ENCODE results near the gene ZCCHC18.
"Not testable (repeated sequence)": the region's sequence is repeated elsewhere in the genome, so short reads cannot be mapped to it uniquely, and the experiment has no call there.

ZCCHC18 gene

GRCh38 chrX:104112326-104112951 is at the start of gene ZCCHC18:
Gene ZCCHC18, plus strand, starts transcription at chrX:104112523. Its CDS starts 1,589 bp downstream, at chrX:104114112.
- Histone ChIP-seq H3K27me3 (ENCODE audit: control insufficient read depth in 1 of 2, insufficient read depth in 2 of 2, low read length in 2 of 2) (peaks cover 0 to 13% of the 10 kb centered on the region in 2 donors), H3K4me3 (ENCODE audit: low read length in 2 of 2) (peak within 1 kb of the TSS; percentile 63 to 78), H3K36me3 (ENCODE audit: control insufficient read depth in 2 of 2, insufficient read depth in 2 of 2, low read length in 2 of 2) (no peaks in the 10 kb centered on the region), H3K27ac (ENCODE audit: low read length) (peak within 1 kb of the TSS; percentile 67), H3K9me3 (ENCODE audit: control insufficient read depth in 2 of 2, low read length in 2 of 2) (no peaks in the 10 kb centered on the region), H3K4me1 (ENCODE audit: control insufficient read depth, insufficient read depth, low read length) (peaks cover 2% of the 10 kb centered on the region), H3K9ac (ENCODE audit: low read length in 2 of 2) (peak within 1 kb of the TSS; percentile 48 to 66)

GRCh38 chrX:104062636-104063035 is 49.7 kb upstream of the ZCCHC18 start:
- H3K9ac ChIP-seq (ENCODE audit: low read length in 2 of 2); H3K4me1 ChIP-seq (ENCODE audit: control insufficient read depth, insufficient read depth, low read length): not testable (repeated sequence)

GRCh38 chrX:104075778-104076445 is 36.4 kb upstream of the ZCCHC18 start, which contains the start of gene TMSB15C:
Gene TMSB15C, minus strand, starts transcription at chrX:104076236.
- not testable (repeated sequence) for H3K27ac ChIP-seq (ENCODE audit: low read length); H3K27me3 ChIP-seq (ENCODE audit: control insufficient read depth in 1 of 2, insufficient read depth in 2 of 2, low read length in 2 of 2); H3K36me3 ChIP-seq (ENCODE audit: control insufficient read depth in 2 of 2, insufficient read depth in 2 of 2, low read length in 2 of 2); H3K9ac ChIP-seq (ENCODE audit: low read length in 2 of 2); H3K4me1 ChIP-seq (ENCODE audit: control insufficient read depth, insufficient read depth, low read length); H3K4me3 ChIP-seq (ENCODE audit: low read length in 2 of 2); H3K9me3 ChIP-seq (ENCODE audit: control insufficient read depth in 2 of 2, low read length in 2 of 2)

More at GRCh38 chrX:104062636-104063035, 49.7 kb upstream of the ZCCHC18 start:
- H3K27ac ChIP-seq (ENCODE audit: low read length); H3K36me3 ChIP-seq (ENCODE audit: control insufficient read depth in 2 of 2, insufficient read depth in 2 of 2, low read length in 2 of 2); H3K27me3 ChIP-seq (ENCODE audit: control insufficient read depth in 1 of 2, insufficient read depth in 2 of 2, low read length in 2 of 2); H3K4me3 ChIP-seq (ENCODE audit: low read length in 2 of 2); H3K9me3 ChIP-seq (ENCODE audit: control insufficient read depth in 2 of 2, low read length in 2 of 2): not testable (repeated sequence)

- not testable (repeated sequence) for H3K27me3 ChIP-seq (ENCODE audit: control insufficient read depth in 1 of 2, insufficient read depth in 2 of 2, low read length in 2 of 2); H3K9ac ChIP-seq (ENCODE audit: low read length in 2 of 2); H3K4me3 ChIP-seq (ENCODE audit: low read length in 2 of 2); H3K27ac ChIP-seq (ENCODE audit: low read length); H3K4me1 ChIP-seq (ENCODE audit: control insufficient read depth, insufficient read depth, low read length); H3K9me3 ChIP-seq (ENCODE audit: control insufficient read depth in 2 of 2, low read length in 2 of 2); H3K36me3 ChIP-seq (ENCODE audit: control insufficient read depth in 2 of 2, insufficient read depth in 2 of 2, low read length in 2 of 2)
Measured at GRCh38 chrX:104077854-104078253, 34.5 kb upstream of the ZCCHC18 start.

- H3K9ac ChIP-seq (ENCODE audit: low read length in 2 of 2), result no peak overlapping the region
- no peaks in the 10 kb centered on the region for H3K36me3 ChIP-seq (ENCODE audit: control insufficient read depth in 2 of 2, insufficient read depth in 2 of 2, low read length in 2 of 2)
- peaks cover 0 to 8% of the 10 kb centered on the region in 2 donors for H3K27me3 ChIP-seq (ENCODE audit: control insufficient read depth in 1 of 2, insufficient read depth in 2 of 2, low read length in 2 of 2)
- no peaks in the 10 kb centered on the region for H3K4me1 ChIP-seq (ENCODE audit: control insufficient read depth, insufficient read depth, low read length)
- H3K27ac ChIP-seq (ENCODE audit: low read length), result no peak overlapping the region
- no peak overlapping the region for H3K4me3 ChIP-seq (ENCODE audit: low read length in 2 of 2)
- no peaks in the 10 kb centered on the region for H3K9me3 ChIP-seq (ENCODE audit: control insufficient read depth in 2 of 2, low read length in 2 of 2)
Measured at GRCh38 chrX:104084063-104084462, 28.3 kb upstream of the ZCCHC18 start.

- H3K36me3 ChIP-seq (ENCODE audit: control insufficient read depth in 2 of 2, insufficient read depth in 2 of 2, low read length in 2 of 2), result no peaks in the 10 kb centered on the region
- peaks cover 0 to 10% of the 10 kb centered on the region in 2 donors for H3K27me3 ChIP-seq (ENCODE audit: control insufficient read depth in 1 of 2, insufficient read depth in 2 of 2, low read length in 2 of 2)
- H3K4me3 ChIP-seq (ENCODE audit: low read length in 2 of 2), result no peak overlapping the region
- no peaks in the 10 kb centered on the region for H3K9me3 ChIP-seq (ENCODE audit: control insufficient read depth in 2 of 2, low read length in 2 of 2)
- no peak overlapping the region for H3K9ac ChIP-seq (ENCODE audit: low read length in 2 of 2)
- no peak overlapping the region for H3K27ac ChIP-seq (ENCODE audit: low read length)
- no peaks in the 10 kb centered on the region for H3K4me1 ChIP-seq (ENCODE audit: control insufficient read depth, insufficient read depth, low read length)
Measured at GRCh38 chrX:104084534-104085277, 27.6 kb upstream of the ZCCHC18 start.

GRCh38 chrX:104085477-104085876 is 26.8 kb upstream of the ZCCHC18 start:
- Histone ChIP-seq H3K9ac (ENCODE audit: low read length in 2 of 2) (no peak overlapping the region), H3K9me3 (ENCODE audit: control insufficient read depth in 2 of 2, low read length in 2 of 2) (no peaks in the 10 kb centered on the region), H3K27ac (ENCODE audit: low read length) (no peak overlapping the region), H3K27me3 (ENCODE audit: control insufficient read depth in 1 of 2, insufficient read depth in 2 of 2, low read length in 2 of 2) (peaks cover 0 to 10% of the 10 kb centered on the region in 2 donors), H3K4me3 (ENCODE audit: low read length in 2 of 2) (no peak overlapping the region), H3K4me1 (ENCODE audit: control insufficient read depth, insufficient read depth, low read length) (no peaks in the 10 kb centered on the region), H3K36me3 (ENCODE audit: control insufficient read depth in 2 of 2, insufficient read depth in 2 of 2, low read length in 2 of 2) (no peaks in the 10 kb centered on the region)

GRCh38 chrX:104085919-104086318 is 26.4 kb upstream of the ZCCHC18 start:
- Histone ChIP-seq H3K4me3 (ENCODE audit: low read length in 2 of 2) (no peak overlapping the region), H3K27ac (ENCODE audit: low read length) (no peak overlapping the region), H3K36me3 (ENCODE audit: control insufficient read depth in 2 of 2, insufficient read depth in 2 of 2, low read length in 2 of 2) (no peaks in the 10 kb centered on the region), H3K9me3 (ENCODE audit: control insufficient read depth in 2 of 2, low read length in 2 of 2) (no peaks in the 10 kb centered on the region), H3K9ac (ENCODE audit: low read length in 2 of 2) (no peak overlapping the region), H3K27me3 (ENCODE audit: control insufficient read depth in 1 of 2, insufficient read depth in 2 of 2, low read length in 2 of 2) (peaks cover 0 to 10% of the 10 kb centered on the region in 2 donors), H3K4me1 (ENCODE audit: control insufficient read depth, insufficient read depth, low read length) (no peaks in the 10 kb centered on the region)

GRCh38 chrX:104098151-104098808 is 14.0 kb upstream of the ZCCHC18 start:
- peaks cover 0 to 5% of the 10 kb centered on the region in 2 donors for H3K27me3 ChIP-seq (ENCODE audit: control insufficient read depth in 1 of 2, insufficient read depth in 2 of 2, low read length in 2 of 2)
- H3K4me3 ChIP-seq (ENCODE audit: low read length in 2 of 2), result no peak overlapping the region
- no peak overlapping the region for H3K27ac ChIP-seq (ENCODE audit: low read length)
- no peak overlapping the region for H3K9ac ChIP-seq (ENCODE audit: low read length in 2 of 2)
- no peaks in the 10 kb centered on the region for H3K9me3 ChIP-seq (ENCODE audit: control insufficient read depth in 2 of 2, low read length in 2 of 2)
- no peaks in the 10 kb centered on the region for H3K4me1 ChIP-seq (ENCODE audit: control insufficient read depth, insufficient read depth, low read length)
- no peaks in the 10 kb centered on the region for H3K36me3 ChIP-seq (ENCODE audit: control insufficient read depth in 2 of 2, insufficient read depth in 2 of 2, low read length in 2 of 2)

- Histone ChIP-seq H3K9me3 (ENCODE audit: control insufficient read depth in 2 of 2, low read length in 2 of 2) (no peaks in the 10 kb centered on the region), H3K4me3 (ENCODE audit: low read length in 2 of 2) (no peak overlapping the region), H3K4me1 (ENCODE audit: control insufficient read depth, insufficient read depth, low read length) (no peaks in the 10 kb centered on the region), H3K9ac (ENCODE audit: low read length in 2 of 2) (no peak overlapping the region), H3K27me3 (ENCODE audit: control insufficient read depth in 1 of 2, insufficient read depth in 2 of 2, low read length in 2 of 2) (peaks cover 0 to 5% of the 10 kb centered on the region in 2 donors), H3K36me3 (ENCODE audit: control insufficient read depth in 2 of 2, insufficient read depth in 2 of 2, low read length in 2 of 2) (no peaks in the 10 kb centered on the region), H3K27ac (ENCODE audit: low read length) (no peak overlapping the region)
Measured at GRCh38 chrX:104098919-104099318, 13.4 kb upstream of the ZCCHC18 start.

All from stomach smooth muscle (tissue), 2 donors.